ENCODE measurements around the gene AGBL1.

DNA sequence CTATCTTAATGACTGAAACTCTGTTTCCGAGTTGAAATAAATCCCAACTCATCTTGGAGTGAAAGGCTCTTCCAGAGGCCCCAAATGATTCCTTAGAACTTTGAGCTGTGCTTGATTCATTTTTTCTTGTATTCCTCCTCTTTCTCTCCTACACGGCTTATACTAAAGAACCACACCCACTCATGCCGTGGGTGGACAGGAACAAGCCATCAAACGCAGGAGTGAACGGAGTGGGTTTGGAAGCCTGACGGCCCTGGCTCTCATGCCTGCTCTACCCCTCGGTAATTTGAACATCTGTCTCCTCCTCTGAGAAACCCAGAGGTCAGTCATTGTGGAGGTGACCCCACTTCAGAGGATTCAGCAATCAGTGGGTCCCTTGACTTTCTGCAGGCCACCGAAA is 236.5 kb downstream of the AGBL1 start:
- no peak for TF ChIP-seq EZH2 (IDR thresholded peaks at IDR 0.05; ENCODE audit: borderline replicate concordance, low read length)
- TF ChIP-seq, protein P1, sequence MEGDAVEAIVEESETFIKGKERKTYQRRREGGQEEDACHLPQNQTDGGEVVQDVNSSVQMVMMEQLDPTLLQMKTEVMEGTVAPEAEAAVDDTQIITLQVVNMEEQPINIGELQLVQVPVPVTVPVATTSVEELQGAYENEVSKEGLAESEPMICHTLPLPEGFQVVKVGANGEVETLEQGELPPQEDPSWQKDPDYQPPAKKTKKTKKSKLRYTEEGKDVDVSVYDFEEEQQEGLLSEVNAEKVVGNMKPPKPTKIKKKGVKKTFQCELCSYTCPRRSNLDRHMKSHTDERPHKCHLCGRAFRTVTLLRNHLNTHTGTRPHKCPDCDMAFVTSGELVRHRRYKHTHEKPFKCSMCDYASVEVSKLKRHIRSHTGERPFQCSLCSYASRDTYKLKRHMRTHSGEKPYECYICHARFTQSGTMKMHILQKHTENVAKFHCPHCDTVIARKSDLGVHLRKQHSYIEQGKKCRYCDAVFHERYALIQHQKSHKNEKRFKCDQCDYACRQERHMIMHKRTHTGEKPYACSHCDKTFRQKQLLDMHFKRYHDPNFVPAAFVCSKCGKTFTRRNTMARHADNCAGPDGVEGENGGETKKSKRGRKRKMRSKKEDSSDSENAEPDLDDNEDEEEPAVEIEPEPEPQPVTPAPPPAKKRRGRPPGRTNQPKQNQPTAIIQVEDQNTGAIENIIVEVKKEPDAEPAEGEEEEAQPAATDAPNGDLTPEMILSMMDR (conservative IDR thresholded peaks at IDR 0.05 in 1 of 2, IDR thresholded peaks at IDR 0.05 in 1 of 2; ENCODE audit: extremely low read depth in 1 of 2, insufficient read depth in 1 of 2, low read depth in 1 of 2, low read length in 2 of 2) = no peak
